IMR-90 (cell line): ENCODE data around the gene PLCL2. TPM values are rescaled to one million over a fixed set of nuclear protein-coding genes. Genes with fewer than 3 reads are reported as not detected.

Experiments used
- ATAC-seq: fragments of 200-7000 bp; cut with Tn5 transposase; 2 replicates; pipeline ENCODE4 v1.9.1; 2020; ENCODE audit warnings: low read depth, mild to moderate bottlenecking, moderate library complexity
- BruUV-seq: library from RNA; stranded (reverse); fragments of 400-500 nt; replicated peaks from 2 replicates; lab custom pipeline; 2021; lab: Mats Ljungman, UMichigan
- CTCF ChIA-PET: fragments of 300-600 bp; formaldehyde crosslinking; extraction: SDS; loops from one replicate; lab custom pipeline; 2021; ENCODE audit warnings: antibody characterized with exemption; lab: Yijun Ruan, JAX
- POLR2A ChIA-PET: fragments of 300-600 bp; sonication (Branson Sonifier 250); formaldehyde crosslinking; loops from one replicate; lab custom pipeline; 2022; ENCODE audit warnings: antibody characterized with exemption; ENCODE audit not compliant: unreplicated experiment; lab: Charles Lee
- DNase-seq: peaks from one replicate; pipeline ENCODE4 v3.0.0; 2013
- H2AFZ ChIP-seq: replicated peaks from 2 replicates; pipeline ENCODE3; 2013; ENCODE audit warnings: low read length, mild to moderate bottlenecking; ENCODE audit not compliant: poor library complexity
- H2AK5ac ChIP-seq: 2 replicates; pipeline ENCODE4 v1.6.1; 2013; ENCODE audit warnings: low read depth, low read length, inconsistent platforms
- H2AK9ac ChIP-seq: replicated peaks from 2 replicates; pipeline ENCODE3; 2013; ENCODE audit warnings: mild to moderate bottlenecking, low read depth, low read length, moderate library complexity; ENCODE audit not compliant: poor library complexity
- H2BK120ac ChIP-seq: 2 replicates; pipeline ENCODE4 v1.6.1; 2013; ENCODE audit warnings: low read depth, low read length, inconsistent platforms
- H2BK15ac ChIP-seq: 3 replicates; pipeline ENCODE4 v1.6.1; 2013; ENCODE audit warnings: low read depth, low read length, inconsistent platforms
- H2BK20ac ChIP-seq: 2 replicates; pipeline ENCODE4 v1.6.1; 2013; ENCODE audit warnings: low read depth, mild to moderate bottlenecking, inconsistent platforms, low read length, moderate library complexity
- H2BK5ac ChIP-seq: 2 replicates; pipeline ENCODE4 v1.6.1; 2013; ENCODE audit warnings: mild to moderate bottlenecking, low read depth, low read length, inconsistent platforms; ENCODE audit not compliant: poor library complexity, severe bottlenecking
- H3K14ac ChIP-seq: replicated peaks from 2 replicates; pipeline ENCODE4 v1.6.1; 2013; ENCODE audit warnings: low read depth, low read length, inconsistent platforms
- H3K18ac ChIP-seq: 2 replicates; pipeline ENCODE4 v1.6.1; 2013; ENCODE audit warnings: low read depth, low read length, control low read depth
- H3K23ac ChIP-seq: 2 replicates; pipeline ENCODE4 v1.6.1; 2013; ENCODE audit warnings: low read depth, low read length, inconsistent platforms
- H3K27ac ChIP-seq: 2 replicates; pipeline ENCODE4 v1.5.1; 2013; ENCODE audit warnings: mild to moderate bottlenecking, control low read depth, low read length; ENCODE audit not compliant: insufficient read depth
- H3K27me3 ChIP-seq: 2 replicates; pipeline ENCODE4 v1.6.1; 2013; ENCODE audit warnings: low read length; ENCODE audit not compliant: control insufficient read depth, insufficient read depth
- H3K36me3 ChIP-seq: 2 replicates; pipeline ENCODE4 v1.6.1; 2013; ENCODE audit warnings: low read length, mixed read lengths; ENCODE audit not compliant: control insufficient read depth, insufficient read depth
- H3K4ac ChIP-seq: 2 replicates; pipeline ENCODE4 v1.6.1; 2013; ENCODE audit warnings: low read depth, low read length, inconsistent platforms
- H3K4me1 ChIP-seq: 2 replicates; pipeline ENCODE4 v1.6.1; 2013; ENCODE audit warnings: low read length, mixed read lengths; ENCODE audit not compliant: control insufficient read depth, insufficient read depth
- H3K4me2 ChIP-seq: 2 replicates; pipeline ENCODE4 v1.6.1; 2013; ENCODE audit warnings: low read depth, mild to moderate bottlenecking, control low read depth, low read length, moderate library complexity
- H3K4me3 ChIP-seq: 2 replicates; pipeline ENCODE4 v1.5.1; 2013; ENCODE audit warnings: low read depth, mild to moderate bottlenecking, control low read depth, low read length, moderate library complexity; ENCODE audit not compliant: insufficient read depth
- H3K56ac ChIP-seq: 2 replicates; pipeline ENCODE4 v1.6.1; 2013; ENCODE audit warnings: low read length, inconsistent platforms; ENCODE audit not compliant: insufficient read depth; ENCODE audit errors: extremely low read depth
- H3K79me1 ChIP-seq, 2 experiments: 2 replicates each; pipeline ENCODE4 v1.6.1; 2013; ENCODE audit warnings: low read length in 2 of 2, inconsistent platforms in 1 of 2, low read depth in 1 of 2
- H3K9ac ChIP-seq: 2 replicates; pipeline ENCODE4 v1.6.1; 2013; ENCODE audit warnings: low read depth, low read length, control low read depth
- H3K9me1 ChIP-seq: 2 replicates; pipeline ENCODE4 v1.6.1; 2013; ENCODE audit warnings: low read length, inconsistent platforms; ENCODE audit not compliant: insufficient read depth
- H3K9me3 ChIP-seq: 2 replicates; pipeline ENCODE4 v1.6.1; 2013; ENCODE audit warnings: low read length; ENCODE audit not compliant: control insufficient read depth, insufficient read depth
- H4K20me1 ChIP-seq: 2 replicates; pipeline ENCODE4 v1.6.1; 2013; ENCODE audit warnings: low read length, inconsistent platforms; ENCODE audit not compliant: insufficient read depth
- H4K5ac ChIP-seq: 2 replicates; pipeline ENCODE4 v1.6.1; 2013; ENCODE audit warnings: mild to moderate bottlenecking, low read depth, low read length, control low read depth
- H4K8ac ChIP-seq, 2 experiments: 2 replicates each; pipeline ENCODE4 v1.6.1; 2013; ENCODE audit warnings: low read depth in 2 of 2, low read length in 2 of 2, control low read depth in 1 of 2, inconsistent platforms in 1 of 2
- H4K91ac ChIP-seq: 2 replicates; pipeline ENCODE4 v1.6.1; 2013; ENCODE audit warnings: low read depth, low read length, inconsistent platforms; ENCODE audit not compliant: insufficient read depth
- BHLHE40 ChIP-seq: fragments of 150-350 bp; IDR thresholded peaks from 2 replicates; pipeline ENCODE4 v1.6.1; 2016; ENCODE audit warnings: mild to moderate bottlenecking, low read depth, low read length
- RCOR1 ChIP-seq: IDR thresholded peaks from 2 replicates; pipeline ENCODE4 v1.6.1; 2012; ENCODE audit warnings: mild to moderate bottlenecking, low read length, improper control_type of control experiment; ENCODE audit not compliant: insufficient replicate concordance
- WGBS, 2 experiments: methylation state at CpG; one replicate each; pipeline versions ENCODE4 v1.1.5 to v1.1.7; 2013; ENCODE audit warnings: missing lambda C conversion rate in 2 of 2; ENCODE audit not compliant: insufficient read length in 1 of 2; ENCODE audit errors: extremely low coverage in 2 of 2; 5-methylcytosine and 5-hydroxymethylcytosine counted together
- dilution Hi-C: fragments of 300-500 bp; cut with HindIII; formaldehyde crosslinking; loops from one replicate; pipeline ENCODE4 v1.14.3; 2018; ENCODE audit warnings: low sequenced_read_pairs; ENCODE audit not compliant: unreplicated experiment
- in situ Hi-C: fragments of 300-500 bp; cut with MboI; formaldehyde crosslinking; loops from 3 replicates; pipeline ENCODE4 v1.14.3; 2019; ENCODE audit warnings: low sequenced_read_pairs, inconsistent platforms, mixed read lengths
- intact Hi-C: fragments of 100-400 bp; cut with micrococcal nuclease; formaldehyde crosslinking; loops from 2 replicates; pipeline ENCODE4 v1.10.0; 2022
- polyA plus RNA-seq, 3 experiments: library from polyadenylated mRNA; depleted of rRNA; stranded (reverse); fragments of >200 nt; gene quantifications; 2 replicates each; pipeline ENCODE4 v1.2.3, GENCODE V29; 2012; ENCODE audit warnings: low replicate concordance in 1 of 3
- total RNA-seq: library from RNA; depleted of rRNA; stranded (reverse); fragments of >200 nt; gene quantifications from 2 replicates; pipeline ENCODE4 v1.2.3, GENCODE V29; 2012
- TF ChIP-seq, protein P1 (sequence below): fragments of 150-350 bp; IDR thresholded peaks from 2 replicates; pipeline ENCODE4 v1.6.1; 2017; ENCODE audit warnings: mild to moderate bottlenecking, antibody characterized with exemption, low read length, low read depth

The PLCL2 gene
- total and polyA plus RNA-seq, 2 of the 4 experiments (the other 2 are of a cell fraction), result 0.92 to 3.8 TPM

DNA sequence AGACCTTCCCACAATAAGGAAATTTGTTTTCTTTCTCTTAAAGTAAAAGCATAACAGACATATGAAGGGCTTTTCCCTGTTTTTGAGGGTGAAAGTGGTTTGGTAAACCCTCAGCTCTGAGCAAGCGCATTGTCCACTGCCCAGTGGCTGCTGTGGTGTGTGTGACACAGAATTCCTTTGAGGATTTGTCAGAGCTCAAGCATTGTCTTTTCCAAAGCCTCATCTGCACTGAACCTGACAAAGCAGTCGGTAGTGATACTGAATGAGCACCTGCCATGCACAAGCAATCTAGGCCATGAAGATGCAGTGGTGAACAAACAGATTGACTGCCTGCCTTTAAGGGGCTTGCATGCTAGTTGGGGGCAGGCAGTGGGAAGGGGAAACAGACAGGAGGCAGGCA, 128.3 kb downstream of the PLCL2 start:
- H3K79me1 ChIP-seq, result no peaks in the 10 kb centered on the region
- WGBS, 2 experiments, result 67% methylated on average over 1 of the region's 2 CpGs; no CpG with 5 or more reads in 1 of the 2 experiments
- dilution Hi-C loops, result no loop called here

More for the DNA sequence above, 128.3 kb downstream of the PLCL2 start:
- no peak overlapping the region for H3K56ac ChIP-seq
- H3K4me1 ChIP-seq, result no peaks in the 10 kb centered on the region
- H3K27me3 ChIP-seq, result no peaks in the 10 kb centered on the region
- no peak overlapping the region for H2BK20ac ChIP-seq
- DNase-seq, result no peak
- H3K9me1 ChIP-seq, result no peaks in the 10 kb centered on the region
- H2BK5ac ChIP-seq, result no peak overlapping the region
- no peak overlapping the region for H3K4me3 ChIP-seq
- no peak overlapping the region for H3K14ac ChIP-seq
- ChIA-PET CTCF (interaction anchor here (0.5 kb wide), 1 partner anchor 19 kb away, joined by 3 read pairs; no protein-coding TSS in a partner anchor), POLR2A (no interaction called here)
- no peak overlapping the region for H3K9ac ChIP-seq
- no peak overlapping the region for H2AFZ ChIP-seq
- H4K20me1 ChIP-seq, result no peaks in the 10 kb centered on the region
- intact Hi-C loops, result no loop called here
- no peak for ATAC-seq
- H4K91ac ChIP-seq, result no peak overlapping the region
- H3K36me3 ChIP-seq, result no peaks in the 10 kb centered on the region
- H2AK5ac ChIP-seq, result no peak overlapping the region
- H4K5ac ChIP-seq, result no peak overlapping the region
- no peak for TF ChIP-seq BHLHE40
- TF ChIP-seq, protein P1, sequence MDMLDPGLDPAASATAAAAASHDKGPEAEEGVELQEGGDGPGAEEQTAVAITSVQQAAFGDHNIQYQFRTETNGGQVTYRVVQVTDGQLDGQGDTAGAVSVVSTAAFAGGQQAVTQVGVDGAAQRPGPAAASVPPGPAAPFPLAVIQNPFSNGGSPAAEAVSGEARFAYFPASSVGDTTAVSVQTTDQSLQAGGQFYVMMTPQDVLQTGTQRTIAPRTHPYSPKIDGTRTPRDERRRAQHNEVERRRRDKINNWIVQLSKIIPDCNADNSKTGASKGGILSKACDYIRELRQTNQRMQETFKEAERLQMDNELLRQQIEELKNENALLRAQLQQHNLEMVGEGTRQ, result no peak
- TF ChIP-seq RCOR1, result no peak
- no peaks in the 10 kb centered on the region for H3K9me3 ChIP-seq
- H2BK15ac ChIP-seq, result no peak overlapping the region
- in situ Hi-C loops, result no loop called here
- H2BK120ac ChIP-seq, result no peak overlapping the region
- no peak overlapping the region for H3K4me2 ChIP-seq
- no TSS peak for BruUV-seq
- H3K18ac ChIP-seq, result no peak overlapping the region
- H3K23ac ChIP-seq, result no peak overlapping the region
- no peak overlapping the region for H3K27ac ChIP-seq
- H4K8ac ChIP-seq, result no peak overlapping the region
- H2AK9ac ChIP-seq, result no peak overlapping the region
- no peak overlapping the region for H3K4ac ChIP-seq
